GM21367 (cell line): ENCODE data around the gene CFDP1.

Experiments
- ATAC-seq: cut with Tn5 transposase; IDR thresholded peaks from one replicate; pipeline ENCODE4 v1.9.1; 2021; ENCODE audit not compliant: unreplicated experiment

CFDP1 gene

DNA sequence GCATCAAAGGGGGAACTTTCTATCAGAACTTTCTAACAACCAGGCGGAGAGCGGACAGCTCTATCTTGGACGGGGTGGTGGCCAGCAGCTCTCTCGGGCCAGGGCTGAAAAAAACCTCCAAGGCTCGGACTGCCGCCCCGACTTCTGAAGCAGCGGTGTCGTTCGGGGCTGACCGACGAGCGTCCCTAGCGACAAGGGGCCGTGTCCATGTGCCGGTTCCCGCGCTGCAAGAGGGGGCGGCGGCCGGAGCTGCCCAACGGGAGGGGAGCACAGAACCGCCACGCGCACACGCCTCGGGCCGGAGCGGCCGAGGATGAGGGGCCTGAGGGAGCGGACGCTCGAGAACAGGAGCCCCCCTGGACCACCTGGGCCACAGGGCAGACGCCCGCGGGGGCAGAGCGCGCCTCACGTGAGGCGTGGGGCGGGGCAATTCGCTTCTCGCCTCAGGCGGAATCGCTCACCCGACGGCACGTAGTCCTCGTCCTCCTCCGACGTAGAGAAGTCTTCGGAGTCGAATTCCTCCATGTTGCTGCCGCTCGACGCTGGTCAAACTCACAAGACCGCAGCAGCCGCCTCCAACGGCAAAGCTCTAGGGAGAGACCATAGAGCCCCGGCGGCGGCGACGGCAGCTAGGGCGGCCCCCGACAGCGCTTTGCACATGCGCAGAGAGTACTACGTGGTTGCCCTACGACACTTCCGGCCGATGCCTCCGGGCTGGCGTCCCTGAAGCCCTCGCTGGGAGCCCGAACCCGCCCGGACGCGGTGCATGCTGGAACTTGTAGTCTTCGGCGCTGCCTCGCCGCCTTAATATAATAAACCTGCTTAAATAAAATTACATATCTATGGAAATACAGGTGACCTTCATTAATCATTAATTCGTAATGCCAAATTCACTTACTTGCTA, at the start of gene CFDP1:
Gene CFDP1, minus strand, starts transcription at position 676 of the 904 bp plus-strand sequence. Its CDS starts 151 bp downstream, at position 525.
- peak; percentile 85 for ATAC-seq

DNA sequence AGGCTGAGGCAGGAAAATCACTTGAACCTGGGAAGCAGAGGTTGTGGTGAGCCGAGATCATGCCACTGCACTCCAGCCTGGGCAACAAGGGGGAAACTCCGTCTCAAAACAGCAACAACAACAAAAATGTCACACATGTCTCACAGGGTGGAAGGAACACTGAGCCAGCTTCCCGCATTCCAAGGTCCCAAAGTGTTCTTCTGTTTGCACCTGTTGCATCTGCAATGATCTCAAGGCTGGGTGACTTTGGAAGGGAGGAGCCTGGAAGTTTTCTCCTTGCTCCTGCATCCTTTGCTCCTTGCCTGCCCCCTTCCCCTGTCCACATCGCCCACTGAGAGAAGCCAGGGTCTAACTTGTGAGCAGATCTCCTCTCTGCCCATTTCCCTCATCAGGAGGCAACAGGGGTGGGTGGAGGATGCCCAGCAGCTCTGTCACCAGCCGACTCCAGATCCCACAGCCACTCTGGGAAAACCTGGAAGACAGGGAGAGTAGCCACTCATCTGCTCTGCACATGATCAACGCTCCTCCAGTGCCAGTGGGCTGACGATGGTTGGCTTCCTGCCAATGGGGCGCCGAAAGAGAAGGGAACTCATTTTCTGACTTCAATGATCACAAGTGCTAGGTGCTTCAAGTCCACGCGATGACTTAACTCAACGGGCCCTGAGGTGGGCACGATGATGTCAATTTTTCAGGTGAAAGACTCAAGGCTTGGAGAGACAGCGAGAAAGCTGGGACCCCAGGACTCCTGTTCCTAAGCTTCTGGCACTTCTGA, 49.3 kb upstream of the CFDP1 start:
- ATAC-seq: no peak

DNA sequence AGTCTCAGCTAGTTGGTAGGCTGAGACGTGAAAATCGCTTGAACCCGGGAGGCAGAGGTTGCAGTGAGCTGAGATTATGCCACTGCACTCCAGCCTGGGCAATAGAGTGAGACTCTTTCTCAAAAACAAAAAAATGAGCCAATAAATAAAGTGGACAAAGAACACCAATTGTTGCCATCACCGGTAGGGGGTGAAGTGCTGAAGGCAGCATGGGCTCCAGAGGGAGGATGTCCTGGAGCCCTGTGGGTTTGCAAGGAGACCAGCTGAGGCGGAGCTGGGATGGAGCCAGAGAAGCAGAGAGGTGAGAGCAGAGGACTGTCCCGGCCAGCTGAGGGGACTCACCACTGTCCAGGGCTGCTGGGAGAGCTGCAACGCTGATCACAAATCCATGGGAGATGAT, 48.2 kb upstream of the CFDP1 start:
- no peak for ATAC-seq

DNA sequence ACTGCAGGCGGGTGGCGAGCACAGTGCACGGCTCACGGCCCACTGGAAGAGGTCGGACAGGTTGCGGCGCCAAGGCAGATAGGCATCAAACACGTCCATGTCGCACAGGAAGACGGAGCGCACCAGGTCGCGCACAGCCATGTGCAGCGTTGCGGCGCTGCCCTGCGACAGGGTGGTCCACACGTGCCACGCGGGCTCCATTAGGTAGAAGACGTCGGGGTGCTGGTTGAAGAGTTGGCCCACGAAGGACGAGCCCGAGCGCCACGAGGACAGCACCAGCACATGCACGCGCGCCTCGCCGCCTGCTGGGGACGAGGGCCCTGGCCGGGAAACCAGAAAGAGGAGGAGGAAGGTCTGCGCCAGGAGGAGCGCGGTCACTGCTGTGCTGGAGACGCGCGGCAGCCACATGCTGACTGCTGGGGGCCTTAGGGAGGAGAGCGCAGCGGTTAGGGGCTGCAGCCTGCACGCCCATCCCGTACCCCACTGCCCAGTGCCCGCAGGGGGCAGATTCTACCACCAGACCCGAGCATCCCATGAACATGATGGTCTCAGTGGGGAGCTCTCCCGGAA, 46.2 kb upstream of the CFDP1 start:
- no peak for ATAC-seq

DNA sequence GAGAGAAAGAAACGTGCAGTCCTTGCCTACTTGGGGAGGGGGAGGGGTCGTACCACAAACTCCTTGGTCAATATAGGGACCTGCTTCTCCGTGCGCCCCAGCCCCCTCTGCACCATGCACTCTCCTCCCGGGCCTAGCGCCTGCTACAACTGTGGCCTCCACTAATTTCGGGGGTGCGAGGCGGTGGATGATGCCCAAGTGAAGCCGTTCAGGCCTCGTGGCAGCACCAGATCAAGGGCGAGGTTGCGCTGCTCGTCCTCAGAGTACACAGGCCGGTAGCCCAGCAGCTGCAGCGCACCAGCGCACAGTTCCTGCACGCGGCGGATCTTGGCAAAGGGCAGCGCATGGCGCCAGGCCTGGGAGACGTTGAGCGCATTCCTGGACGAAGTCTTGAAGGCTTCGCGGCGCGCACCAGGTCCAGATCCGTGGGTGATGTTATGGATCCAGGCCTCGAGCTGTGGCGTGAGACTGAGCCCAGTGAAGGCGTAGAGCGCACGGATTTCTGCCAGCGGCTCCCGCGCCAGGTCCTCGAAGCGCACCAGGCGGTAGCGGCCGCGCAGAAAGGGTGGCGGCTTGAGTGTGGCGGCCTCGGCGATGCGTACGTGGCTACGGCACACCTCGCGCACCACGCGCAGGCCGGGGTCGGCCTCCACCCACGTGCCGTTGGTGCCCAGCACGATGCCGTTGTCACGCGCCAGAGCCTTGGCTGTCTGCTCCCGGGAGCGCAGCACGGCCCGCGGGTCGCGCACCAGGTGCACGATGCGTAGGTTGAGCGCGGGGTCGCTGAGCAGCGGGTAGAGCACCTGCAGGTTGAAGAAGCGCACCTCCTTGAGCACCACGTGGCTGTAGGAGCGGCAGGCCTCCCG, 45.4 kb upstream of the CFDP1 start:
- no peak for ATAC-seq

DNA sequence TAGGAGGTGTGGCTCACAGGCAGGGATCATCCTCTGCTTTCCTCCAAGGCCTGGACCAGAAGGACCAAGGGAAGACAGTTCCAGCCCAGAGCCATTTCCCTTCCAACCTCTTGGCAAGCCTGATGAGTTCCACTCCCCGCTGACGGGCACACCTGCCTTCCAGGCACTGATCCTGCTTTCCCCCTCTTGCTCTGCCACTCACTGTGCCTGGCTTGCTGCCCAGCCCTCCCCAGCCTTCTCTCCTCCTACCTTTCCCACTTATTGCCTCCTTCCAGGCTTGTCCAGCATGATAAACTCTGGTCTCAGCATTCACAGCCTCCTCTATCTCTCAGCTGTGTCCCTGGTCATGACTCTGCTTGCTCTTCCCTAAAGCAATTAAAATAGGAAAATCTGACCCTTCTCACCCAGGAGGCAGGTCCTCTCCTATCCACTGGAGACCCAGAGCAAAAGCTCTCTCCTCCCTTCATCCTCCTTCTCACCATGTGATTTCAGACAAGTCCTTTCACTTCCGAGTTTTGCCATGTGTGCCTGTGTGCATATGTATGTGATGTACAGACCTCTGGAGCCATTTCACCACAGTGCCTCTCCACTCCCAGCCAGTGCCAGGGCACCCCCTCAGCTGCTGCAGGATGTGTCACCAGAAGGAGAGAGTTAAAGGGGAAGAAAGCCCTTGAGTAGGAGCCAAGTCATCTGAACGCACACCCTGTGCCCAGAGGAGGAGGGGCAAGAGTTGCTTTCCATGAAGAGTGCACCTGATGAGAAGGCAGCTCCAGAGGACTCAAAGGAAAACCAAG, 44.6 kb upstream of the CFDP1 start:
- ATAC-seq: no peak

DNA sequence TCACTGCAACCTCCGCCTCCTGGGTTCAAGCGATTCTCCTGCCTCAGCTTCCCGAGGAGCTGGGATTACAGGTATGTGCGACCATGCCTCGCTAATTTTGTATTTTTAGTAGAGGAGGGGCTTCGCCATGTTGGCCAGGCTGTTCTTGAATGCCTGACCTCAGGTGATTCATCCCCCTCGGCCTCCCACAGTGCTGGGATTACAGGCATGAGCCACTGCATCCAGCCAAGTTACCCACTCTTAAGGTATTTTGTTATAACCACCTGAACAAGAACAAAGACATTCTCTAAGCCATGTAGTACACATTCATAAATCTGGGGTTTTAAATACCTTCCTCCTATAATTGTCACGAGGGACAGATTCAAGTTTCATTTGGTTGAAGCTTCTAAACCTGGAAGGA, 43.5 kb upstream of the CFDP1 start:
- no peak for ATAC-seq

DNA sequence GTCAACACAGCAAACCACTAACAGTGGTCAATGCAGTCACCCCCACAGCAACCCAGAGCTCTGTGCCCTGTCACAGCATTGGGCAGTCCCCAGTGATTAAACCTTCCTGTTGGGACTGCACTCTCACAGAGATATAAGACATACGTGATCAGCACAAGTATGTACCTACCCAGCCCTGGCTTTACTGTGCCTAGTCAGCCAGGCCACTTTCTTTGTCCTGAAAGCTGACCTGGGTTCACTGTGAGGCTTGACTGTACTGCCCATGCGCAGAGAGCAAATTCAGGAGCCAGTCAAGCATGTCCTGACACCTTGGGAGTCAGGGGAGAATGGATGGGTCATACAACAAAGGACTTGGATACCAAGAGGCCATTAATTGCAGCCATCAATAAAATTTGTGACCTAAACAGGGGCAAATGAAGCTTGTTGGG, 42.1 kb upstream of the CFDP1 start:
- ATAC-seq: no peak

DNA sequence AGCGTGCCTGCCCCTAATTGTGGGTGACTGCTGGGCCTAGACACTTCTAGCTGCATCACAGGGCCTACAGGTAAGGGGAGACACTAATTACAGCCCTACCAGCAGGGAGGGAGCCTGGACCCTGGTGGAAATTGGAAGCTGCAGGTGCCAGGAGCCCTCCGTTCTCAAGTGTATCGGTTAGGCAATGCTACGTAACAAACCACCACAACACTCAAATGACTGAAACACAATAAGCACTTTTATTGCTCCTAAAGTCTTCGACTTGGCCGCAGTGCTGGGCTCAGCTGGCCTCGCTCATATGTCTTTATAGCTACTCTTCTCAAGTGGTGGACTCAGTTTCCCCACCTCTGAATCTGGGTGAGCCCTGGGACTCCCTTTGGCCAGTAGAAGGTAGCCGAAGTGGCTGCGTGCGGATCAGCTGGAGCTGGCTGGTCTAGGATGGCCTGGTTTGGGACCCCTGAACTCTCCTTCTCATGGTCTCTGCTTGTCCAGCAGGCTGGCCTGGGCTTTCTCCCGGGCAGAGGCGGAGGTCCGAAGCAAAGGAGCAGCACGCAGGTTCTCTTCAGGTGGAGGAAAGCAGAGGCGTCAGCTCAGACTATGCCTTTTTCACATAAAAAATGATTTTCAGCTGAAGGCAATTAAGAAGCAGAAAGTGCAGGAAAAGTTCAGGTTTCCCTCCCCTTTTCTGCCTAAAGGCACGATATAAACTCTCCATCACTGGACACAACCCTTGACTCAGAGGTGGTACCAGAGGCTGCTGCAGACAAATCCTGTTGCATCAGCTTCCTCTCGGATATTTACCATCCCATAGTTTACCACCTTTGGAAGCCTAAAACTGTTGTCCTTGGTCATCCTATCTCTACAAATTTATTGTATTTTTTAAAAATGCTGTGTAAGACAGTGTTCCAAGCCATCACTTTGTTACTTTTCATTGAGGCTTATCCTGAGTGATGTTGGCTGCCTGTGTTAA, 39.9 kb upstream of the CFDP1 start:
- ATAC-seq: no peak

DNA sequence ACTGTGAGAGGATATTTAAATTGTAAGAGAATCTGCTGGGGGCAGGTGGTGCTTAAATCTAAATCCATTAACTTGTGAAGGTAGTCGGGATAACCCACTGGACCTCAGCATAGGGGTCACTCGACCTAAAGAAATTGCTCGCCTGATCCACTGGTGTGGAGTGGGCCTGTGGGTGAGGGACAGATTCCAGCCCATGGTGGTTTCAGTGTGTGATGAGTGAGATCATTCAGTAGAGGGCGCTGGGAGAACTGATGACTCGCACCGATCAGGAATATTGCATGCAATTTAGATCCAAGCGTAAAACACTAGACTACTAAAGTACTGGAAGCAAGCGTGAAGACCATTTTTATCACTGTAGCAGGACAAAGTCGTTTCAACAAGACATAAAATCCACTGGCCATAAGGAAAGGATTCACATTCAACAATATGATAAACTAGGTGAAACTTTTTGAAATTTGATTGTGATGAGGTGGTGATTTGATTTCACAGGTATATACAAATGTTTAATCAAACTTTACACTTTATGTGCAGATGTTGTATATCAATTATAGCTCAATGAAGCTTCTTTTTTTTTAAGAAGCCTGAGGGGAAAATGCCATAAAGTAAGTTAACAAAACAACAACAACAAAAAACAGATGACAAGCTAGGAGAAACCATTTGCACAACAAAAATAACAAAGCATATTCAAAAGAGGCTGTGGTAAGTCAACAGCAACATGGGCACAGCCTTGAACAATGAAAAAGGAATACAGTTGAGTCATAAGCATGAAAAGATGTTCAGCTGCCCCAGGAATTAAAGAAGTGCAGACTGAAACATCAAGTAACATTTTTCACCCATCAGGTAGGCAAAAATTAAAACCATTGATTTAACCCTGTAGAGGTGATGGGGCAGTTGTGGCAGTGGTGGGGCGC, 38.7 kb upstream of the CFDP1 start:
- peak; percentile 75 for ATAC-seq

DNA sequence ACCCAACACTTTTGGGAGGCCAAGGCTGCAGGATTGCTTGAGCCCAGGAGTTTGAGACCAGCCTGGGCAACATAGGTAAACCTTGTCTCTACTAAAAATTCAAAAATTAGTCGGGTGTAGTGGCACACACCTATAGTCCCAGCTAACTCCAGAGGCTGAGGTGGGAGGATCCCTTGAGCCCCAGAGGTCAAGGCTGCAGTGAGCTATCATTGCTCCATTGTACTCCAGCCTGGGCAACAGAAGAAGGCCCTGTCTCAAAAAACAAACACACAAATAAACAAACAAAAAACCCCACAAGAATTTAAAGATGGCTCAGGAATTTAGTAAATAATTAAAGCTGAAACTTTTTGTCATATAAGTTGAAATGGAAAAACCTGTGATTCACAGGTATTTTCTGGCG, 33.5 kb upstream of the CFDP1 start:
- no peak for ATAC-seq

DNA sequence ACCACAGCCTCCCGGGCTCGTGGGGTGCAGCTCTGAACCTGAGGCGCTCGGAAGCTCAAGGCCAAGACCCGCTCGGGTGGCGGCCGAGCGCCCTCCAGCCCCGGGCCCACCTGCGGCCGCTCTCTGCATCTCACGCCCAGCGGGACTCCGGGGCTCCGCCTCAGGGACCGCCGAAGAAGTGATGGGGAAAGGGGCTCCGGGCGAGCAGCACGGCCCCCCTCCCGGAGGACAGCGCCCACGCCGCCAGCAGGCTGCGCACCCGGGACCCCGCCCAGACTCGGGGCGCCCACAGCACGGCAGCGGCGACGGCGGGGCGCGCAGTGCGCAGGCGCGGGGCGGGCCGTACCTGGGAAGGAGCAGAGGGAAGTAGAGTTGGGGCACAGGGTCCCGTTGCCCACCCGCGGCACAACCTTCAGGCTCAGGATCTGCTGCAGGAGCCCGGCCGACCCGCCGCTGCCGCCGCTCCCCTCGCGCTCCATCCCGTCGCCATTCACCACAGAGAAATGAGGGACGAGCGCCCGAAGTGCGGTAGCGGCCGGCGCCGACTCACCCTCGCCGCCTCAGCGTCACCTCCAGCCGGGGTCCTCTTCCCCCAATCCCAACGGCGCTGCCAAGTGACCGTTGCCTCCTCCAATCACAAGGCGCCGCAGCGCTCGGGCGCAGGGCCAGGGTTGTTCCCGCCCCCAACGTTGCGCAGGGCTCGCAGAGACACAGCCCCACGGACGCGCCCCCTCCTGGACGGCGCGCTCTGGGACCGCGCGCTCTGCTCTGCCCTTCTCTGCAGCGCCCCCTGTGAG, 31.0 kb upstream of the CFDP1 start, which contains the start of gene TMEM170A:
Gene TMEM170A, minus strand, starts transcription at position 568 of the 797 bp plus-strand sequence. Its CDS starts 89 bp downstream, at position 479.
- ATAC-seq: peak; percentile 94

DNA sequence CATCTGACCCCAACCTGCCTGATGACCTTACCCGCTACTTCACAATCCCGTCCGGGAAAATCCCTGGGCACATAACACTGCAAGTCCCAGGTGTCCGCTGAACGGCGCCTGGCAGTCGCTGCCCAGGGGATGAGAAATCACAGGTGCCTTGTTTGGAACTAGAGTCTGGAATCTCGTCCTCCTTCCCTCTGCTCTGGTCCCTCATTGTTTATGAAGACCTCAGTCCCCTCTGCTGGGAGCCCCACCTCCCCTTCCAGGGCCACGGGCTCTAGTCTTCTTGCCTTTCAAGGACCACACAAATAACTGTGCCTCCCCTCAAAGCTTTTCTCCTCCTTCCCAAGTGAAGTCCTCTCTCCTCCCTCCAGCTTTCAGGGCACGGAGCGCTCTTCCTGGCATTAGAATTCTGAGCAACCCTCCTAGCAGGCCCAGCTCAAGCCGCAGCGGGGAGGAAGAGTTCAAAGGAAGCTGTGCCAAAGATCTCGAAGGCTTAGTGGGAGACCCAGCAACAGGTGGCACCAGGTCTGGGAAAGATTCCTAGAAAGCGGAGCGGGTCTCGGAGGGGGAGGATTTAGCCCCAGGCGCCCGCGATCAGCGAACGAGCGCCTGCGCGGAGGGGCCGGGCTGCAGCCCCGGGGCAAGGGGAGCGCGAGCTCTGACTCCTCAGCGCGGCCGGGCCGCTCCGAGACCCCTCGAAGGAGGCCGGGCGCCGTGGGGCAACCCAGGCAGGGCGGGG, 30.3 kb upstream of the CFDP1 start:
- peak; percentile 10 for ATAC-seq

DNA sequence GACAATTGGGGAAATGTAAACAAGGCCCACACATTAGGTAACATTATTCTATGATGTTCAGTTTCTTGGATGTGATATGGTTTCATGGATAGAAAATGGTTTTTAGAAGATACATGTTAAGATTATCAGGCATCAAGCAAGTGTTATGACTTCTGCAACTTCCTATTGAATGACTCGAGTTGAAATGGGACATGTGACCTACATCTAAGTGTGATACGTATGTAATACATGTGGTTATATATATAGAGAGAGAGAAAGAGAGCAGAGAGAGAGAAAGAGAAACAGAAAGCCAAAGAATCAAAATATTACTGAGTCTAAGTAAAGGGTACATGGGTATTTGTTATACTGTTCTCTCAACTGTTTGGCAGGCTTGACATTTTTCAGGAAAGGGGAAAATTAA, 29.5 kb upstream of the CFDP1 start:
- ATAC-seq: no peak

DNA sequence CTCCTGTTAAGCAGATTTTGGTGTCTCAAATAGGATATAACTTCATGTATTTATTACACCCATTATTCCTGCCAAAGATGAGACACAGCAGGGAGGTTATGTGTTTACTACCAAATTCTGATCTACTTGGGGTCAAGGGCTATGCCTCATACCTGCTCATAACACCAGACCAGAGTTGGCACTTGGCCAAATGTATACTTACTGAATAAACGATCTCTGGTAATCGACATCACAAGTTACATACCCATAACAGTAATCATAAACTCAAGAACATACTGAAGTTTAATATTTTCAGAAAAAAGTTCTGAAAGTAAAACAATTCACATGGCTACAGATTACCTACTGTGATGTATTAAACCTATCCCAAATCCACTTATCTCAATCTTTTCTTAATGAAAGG, 28.3 kb upstream of the CFDP1 start:
- ATAC-seq: no peak

DNA sequence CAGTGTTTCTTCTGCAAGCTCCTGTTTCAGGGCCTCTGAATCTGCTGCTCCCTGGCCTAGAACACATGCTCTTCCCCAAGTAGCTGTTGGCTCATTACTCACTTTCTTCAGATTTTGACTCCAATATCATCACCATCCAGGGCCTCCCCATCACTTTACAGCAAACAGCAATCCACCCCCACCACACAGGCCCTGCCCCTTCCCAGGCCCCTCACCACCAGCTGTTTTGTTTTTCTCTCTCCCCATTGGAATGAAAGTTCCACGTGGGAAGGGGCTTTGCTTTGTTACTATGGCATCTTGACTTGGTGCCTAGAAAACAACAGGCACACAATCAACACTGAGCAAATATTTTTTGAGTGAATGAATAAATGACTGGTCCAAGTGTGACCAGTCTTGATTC, 27.1 kb upstream of the CFDP1 start:
- ATAC-seq: no peak
